HEK293 (cell line): ENCODE data around the gene LETM1.

Source experiments
- CTCF ChIP-seq: fragments of 450-650 bp; formaldehyde crosslinking; IDR thresholded peaks from 2 replicates; pipeline ENCODE4 v1.5.1; 2016; ENCODE audit warnings: missing biosample characterization, missing genetic modification characterization
- EGR2 ChIP-seq: fragments of 450-650 bp; formaldehyde crosslinking; IDR thresholded peaks from 2 replicates; pipeline ENCODE4 v1.5.1; 2016; ENCODE audit warnings: low read depth, missing biosample characterization, missing genetic modification characterization
- KLF1 ChIP-seq: fragments of 450-650 bp; formaldehyde crosslinking; IDR thresholded peaks from 2 replicates; pipeline ENCODE4 v1.5.1; 2016; ENCODE audit warnings: missing biosample characterization, missing genetic modification characterization
- REST ChIP-seq: fragments of 450-650 bp; formaldehyde crosslinking; IDR thresholded peaks from 2 replicates; pipeline ENCODE4 v1.5.1; 2016; ENCODE audit warnings: missing biosample characterization, missing genetic modification characterization
- ZNF184 ChIP-seq: fragments of 450-650 bp; IDR thresholded peaks from 2 replicates; pipeline ENCODE4 v1.5.1; 2018; ENCODE audit warnings: missing biosample characterization, mild to moderate bottlenecking, missing genetic modification characterization
- ZNF350 ChIP-seq: fragments of 450-650 bp; formaldehyde crosslinking; IDR thresholded peaks from 2 replicates; pipeline ENCODE4 v1.5.0; 2017; ENCODE audit warnings: missing biosample characterization, mild to moderate bottlenecking, missing genetic modification characterization
- ZNF518A ChIP-seq: fragments of 450-650 bp; formaldehyde crosslinking; conservative IDR thresholded peaks from 2 replicates; pipeline ENCODE4 v1.5.1; 2016; ENCODE audit warnings: low read depth, missing biosample characterization, missing genetic modification characterization
- ZNF610 ChIP-seq: fragments of 450-650 bp; formaldehyde crosslinking; IDR thresholded peaks from 2 replicates; pipeline ENCODE4 v1.5.1; 2016; ENCODE audit warnings: missing biosample characterization, missing genetic modification characterization, borderline replicate concordance

- TF ChIP-seq EGR2 (tag by site-specific recombination) (no peak), CTCF (tag by site-specific recombination) (no peak), KLF1 (tag by site-specific recombination) (no peak), ZNF350 (tag by site-specific recombination) (no peak), ZNF518A (tag by site-specific recombination) (no peak), REST (tag by site-specific recombination) (no peak), ZNF610 (tag by site-specific recombination) (no peak), ZNF184 (no peak)
Observed at GRCh38 chr4:1871471-1872021, 15.6 kb upstream of the LETM1 start.
